NAMALWA (cell line): Measurements from ENCODE around the gene HIRIP3.

Experiments
- DNase-seq: peaks from one replicate; pipeline ENCODE4 v3.0.0-alpha.2; 2015; ENCODE audit warnings: low spot score

HIRIP3 gene

DNA sequence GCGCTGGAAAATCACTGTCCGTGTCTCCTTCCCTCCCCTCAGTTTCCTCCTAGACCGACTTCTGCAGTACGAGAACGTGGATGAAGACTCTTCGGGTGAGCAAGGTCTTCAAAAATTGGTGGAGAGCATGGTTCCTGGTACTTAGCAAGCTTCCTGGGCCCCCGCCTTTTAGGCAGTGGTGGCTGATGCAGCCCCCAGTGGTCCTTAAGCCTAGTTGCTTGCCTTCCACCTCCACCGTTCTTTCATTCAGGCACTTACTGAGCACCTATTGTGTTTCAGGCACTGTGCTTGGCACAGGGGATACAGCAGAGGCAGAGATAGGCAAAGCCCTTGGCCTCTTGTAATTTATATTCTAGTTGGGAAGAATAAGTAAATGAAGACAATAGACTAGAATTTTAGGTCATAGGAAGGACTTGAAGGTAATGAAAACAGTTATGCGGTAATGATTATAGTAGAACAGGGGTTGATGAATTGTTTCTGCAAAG, 1.4 kb upstream of the HIRIP3 start:
- DNase-seq, result peak; percentile 56

DNA sequence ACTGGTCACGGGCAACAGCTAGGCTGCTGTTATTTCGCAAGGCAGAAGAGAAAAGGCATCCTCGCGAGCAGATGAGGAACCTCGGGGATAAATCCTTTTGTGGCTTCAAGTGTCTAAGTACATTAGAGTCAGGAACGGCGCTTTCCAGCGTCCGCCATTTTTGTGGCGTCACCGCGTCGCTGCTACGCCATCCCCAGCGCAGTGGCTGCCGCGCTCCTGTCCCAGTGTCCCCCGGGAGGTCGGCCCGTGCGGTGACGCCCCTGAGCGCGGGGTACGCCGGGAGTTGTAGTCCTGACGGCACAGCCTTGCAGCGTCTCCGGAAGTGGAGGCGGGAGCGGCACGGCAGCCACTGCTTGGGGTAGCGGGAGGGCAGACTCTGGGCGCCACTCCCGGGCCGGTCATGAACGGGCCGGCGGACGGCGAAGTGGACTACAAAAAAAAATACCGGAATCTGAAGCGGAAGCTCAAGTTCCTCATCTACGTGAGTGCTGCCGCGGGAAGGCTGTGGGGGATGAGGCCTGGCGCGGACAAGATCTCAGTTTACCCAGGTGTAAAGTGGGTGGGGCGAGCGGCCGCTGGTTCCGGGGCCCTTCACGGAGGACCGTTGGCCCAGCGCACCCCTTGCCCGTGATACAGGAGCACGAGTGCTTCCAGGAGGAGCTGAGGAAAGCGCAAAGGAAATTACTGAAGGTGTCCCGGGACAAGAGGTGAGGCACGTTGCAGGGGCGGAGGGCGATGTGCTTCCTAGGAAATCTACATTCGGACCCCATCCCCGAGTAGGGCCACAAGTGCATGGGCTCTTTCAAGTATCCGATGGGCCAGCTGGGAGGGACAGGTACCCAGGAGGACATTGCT, 721 bp upstream of the HIRIP3 start, which contains the start of gene INO80E:
Gene INO80E, plus strand, starts transcription at position 331 of the 855 bp plus-strand sequence. Its CDS starts 70 bp downstream, at position 401.
- DNase-seq, result peak; percentile 98

DNA sequence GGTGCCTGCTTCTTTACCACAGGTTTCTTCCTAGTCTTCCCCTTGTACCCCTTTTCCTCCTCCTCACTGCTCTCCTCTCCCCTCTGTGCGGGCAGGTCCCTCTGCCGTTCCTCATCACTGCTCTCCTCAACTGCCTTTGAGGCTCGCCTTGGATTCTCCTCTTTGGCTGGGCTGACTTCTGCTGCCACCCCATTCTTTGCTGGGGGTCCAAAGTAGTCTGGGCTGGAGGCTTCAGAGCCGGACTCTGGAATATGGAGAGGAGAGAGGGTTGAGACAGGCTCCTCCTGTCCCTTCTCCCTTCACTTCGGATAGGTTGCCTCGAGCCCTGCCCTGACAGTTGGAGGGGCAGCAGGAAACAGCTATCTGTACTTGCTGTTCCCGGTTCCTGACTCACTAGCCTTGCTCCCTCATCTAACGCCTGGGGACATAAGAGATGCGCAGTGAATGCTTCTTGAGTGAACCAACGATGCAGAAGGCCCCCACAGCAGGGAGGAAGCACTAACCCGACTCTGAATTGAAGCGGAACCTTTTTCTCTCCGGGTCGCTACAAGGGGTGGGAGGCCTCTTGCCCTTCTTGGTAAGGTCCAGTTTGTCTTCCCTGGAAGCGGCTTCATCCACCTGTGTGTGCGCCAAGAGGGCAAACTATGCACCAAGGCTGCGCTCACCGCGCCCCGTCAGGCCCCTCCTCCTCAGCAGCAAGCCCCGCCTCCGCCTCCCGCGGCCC, 655 bp downstream of the HIRIP3 start:
- DNase-seq, result no peak

DNA sequence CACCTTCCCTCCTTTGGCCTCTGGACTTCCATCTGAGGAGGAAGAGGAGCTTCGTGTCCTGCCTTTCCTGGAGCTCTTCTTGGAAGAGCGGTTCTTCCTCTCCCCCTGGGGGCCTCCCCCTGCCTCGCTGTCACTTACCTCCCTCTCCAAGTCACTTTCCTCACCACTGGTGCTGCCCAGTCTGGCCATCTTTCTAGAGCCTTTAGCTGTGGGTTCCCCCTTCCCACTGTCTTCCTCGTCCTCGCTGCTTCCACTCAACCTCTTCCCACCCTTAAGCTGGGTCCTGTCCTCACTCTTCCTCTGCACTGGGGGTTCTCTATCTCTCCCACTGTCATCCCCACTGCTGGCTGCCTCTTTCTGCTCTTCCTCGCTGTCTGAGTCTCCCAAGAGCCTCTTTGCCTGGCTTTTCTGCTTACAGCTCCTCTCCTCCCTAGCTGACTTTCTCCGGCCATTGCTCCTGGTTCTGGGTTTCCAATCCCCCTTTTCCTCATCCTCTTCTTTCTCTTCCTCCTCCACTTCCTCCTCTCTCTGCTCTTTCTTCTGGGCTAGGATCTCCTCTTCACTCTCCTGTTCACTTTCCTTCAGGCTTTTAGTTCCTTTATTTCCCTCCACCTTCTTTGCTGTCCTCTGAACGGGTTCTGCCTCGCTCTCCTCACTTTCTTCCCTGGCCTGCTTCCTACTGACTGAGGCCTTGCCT, 1.4 kb downstream of the HIRIP3 start:
- DNase-seq, result no peak

DNA sequence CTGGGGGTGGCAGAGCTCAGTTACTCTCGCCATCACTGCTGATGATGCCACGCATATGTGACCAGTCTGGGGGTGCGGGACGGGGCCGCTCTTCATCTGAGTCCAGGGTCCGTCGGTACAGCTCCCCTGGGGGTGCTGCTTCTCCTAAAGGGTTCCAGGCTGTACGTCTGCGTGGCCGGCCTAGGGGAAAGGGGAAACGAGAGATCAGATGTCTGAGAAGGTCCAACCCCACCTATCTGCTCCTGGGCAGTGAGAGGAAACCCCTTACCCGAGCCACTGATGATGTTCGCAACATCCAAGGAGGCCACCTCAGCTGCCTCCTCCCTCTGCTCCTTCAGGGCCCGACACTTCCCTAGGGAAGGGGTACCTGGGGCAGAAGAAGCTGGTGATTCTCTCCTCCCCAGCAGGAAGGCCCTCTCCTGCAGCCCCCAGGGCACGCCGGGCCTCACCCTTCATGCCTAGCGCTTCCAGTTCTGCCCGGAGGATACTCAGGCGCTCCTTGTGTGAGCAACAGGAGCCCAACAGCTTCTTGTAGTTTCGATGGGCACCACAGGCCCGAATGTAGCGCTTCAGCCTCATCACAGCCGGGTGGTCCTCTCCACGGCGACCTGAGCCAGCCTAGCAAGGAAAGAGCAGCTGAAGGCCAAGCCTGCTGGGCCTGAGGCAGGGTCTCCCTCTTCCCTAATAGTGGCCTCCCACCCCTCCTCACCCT, 2.1 kb downstream of the HIRIP3 start:
- no peak for DNase-seq

DNA sequence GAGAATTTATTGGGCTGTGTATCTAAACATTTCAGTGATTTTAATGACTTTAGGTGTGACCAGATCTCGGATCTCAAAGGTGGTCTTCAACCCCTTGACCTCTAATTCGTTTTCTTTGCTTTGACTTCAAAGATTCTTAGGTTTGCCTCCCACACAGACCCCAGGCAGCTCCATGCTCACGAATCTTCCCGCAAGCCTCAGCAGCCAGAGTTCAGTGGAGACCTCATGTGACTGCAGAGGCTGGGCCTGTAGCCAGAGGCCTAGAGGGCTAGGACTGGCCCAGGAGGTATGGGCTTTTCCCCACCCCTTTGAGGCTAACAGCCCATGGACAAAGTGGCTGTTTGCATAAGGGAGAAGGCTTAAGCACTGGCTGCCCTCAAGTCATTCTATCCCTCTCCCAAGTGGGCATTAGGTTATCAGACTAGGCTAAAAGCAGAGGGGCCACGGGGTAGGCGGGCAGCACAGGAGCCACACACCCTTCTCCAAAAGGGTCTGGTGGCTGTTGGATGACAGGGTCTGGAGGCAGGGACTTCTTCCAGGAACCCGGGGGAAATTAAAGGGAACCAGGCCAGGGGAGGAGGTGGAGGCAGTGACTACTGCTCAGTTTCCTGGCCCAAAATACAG, 3.0 kb downstream of the HIRIP3 start:
- no peak for DNase-seq

DNA sequence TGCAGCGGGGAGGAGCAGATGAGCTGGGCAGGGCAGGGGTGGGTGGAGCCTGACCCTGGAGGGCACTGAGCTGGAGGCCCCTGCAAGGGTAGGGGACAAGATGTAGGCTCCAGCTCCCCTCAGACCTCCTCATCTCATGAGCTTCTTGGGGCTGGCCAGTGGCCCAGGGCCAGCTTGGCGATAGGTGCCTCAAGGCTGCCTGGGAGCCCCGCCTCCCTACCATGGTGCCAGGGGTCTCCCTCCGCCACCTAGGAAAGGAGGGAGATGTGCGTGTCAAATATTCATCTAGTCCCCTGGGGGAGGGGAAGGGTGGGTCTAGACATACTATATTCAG, 3.9 kb downstream of the HIRIP3 start:
- DNase-seq, result no peak

DNA sequence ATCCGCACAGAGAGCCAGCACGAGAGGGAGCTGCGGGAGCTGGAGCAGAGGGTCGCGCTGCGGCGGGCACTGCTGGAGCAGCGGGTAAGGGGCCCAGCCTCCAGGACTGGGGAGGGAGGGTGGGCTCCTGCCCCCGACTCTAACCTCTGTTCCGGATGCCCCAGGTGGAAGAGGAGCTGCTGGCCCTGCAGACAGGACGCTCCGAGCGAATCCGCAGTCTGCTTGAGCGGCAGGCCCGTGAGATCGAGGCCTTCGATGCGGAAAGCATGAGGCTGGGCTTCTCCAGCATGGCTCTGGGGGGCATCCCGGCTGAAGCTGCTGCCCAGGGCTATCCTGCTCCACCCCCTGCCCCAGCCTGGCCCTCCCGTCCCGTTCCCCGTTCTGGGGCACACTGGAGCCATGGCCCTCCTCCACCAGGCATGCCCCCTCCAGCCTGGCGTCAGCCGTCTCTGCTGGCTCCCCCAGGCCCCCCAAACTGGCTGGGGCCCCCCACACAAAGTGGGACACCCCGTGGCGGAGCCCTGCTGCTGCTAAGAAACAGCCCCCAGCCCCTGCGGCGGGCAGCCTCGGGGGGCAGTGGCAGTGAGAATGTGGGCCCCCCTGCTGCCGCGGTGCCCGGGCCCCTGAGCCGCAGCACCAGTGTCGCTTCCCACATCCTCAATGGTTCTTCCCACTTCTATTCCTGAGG, 4.4 kb downstream of the HIRIP3 start:
- DNase-seq, result no peak

DNA sequence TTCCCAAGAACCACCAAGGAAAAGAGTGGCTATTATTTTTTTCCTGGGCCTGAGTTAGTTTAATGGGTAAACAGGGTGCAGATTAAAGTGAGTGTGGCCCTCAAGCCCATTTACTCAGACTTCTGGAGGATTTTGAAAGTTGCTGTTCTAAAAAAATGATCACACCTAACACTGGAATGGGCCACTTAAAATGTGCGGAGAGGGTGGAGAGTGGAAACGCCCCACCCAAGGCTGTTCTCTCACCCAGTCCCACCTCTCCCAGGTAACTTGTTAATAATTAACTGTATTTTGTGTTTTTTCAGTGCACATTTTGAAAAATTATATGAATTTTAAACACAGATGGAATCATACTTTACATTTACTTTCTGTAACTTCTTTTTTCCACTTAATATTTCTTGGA, 5.4 kb downstream of the HIRIP3 start:
- DNase-seq, result no peak

DNA sequence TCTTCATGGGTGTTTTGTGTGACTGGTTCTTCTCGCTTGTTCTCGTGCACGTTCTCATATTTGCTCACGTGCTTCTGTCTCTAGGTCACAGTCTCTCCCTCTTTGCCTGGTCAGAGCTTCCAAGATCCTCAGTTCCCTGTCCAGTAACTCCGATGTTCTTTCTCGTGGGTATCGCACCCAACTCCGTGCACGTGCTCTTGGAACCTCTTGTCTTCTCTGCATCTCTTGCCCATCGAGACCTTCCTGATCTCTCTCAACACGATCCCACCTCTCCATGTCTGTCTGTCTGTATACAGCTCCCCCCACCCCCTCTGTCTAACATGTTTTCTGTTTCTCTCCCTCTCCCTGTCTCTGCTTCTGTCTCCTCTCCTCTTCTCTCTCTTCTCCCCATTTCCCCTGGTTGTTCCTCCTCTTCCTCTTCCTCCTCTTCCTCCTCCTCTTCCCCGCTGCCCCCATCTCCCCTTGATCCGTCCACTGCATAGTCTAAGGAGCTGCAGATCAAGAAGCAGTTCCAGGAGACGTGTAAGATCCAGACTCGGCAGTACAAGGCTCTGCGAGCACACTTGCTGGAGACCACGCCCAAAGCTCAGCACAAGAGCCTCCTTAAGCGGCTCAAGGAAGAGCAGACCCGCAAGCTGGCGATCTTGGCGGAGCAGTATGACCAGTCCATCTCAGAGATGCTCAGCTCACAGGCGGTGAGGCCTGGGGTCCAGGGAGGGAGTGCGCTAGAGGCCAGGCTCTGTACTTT, 6.1 kb downstream of the HIRIP3 start:
- DNase-seq, result no peak

DNA sequence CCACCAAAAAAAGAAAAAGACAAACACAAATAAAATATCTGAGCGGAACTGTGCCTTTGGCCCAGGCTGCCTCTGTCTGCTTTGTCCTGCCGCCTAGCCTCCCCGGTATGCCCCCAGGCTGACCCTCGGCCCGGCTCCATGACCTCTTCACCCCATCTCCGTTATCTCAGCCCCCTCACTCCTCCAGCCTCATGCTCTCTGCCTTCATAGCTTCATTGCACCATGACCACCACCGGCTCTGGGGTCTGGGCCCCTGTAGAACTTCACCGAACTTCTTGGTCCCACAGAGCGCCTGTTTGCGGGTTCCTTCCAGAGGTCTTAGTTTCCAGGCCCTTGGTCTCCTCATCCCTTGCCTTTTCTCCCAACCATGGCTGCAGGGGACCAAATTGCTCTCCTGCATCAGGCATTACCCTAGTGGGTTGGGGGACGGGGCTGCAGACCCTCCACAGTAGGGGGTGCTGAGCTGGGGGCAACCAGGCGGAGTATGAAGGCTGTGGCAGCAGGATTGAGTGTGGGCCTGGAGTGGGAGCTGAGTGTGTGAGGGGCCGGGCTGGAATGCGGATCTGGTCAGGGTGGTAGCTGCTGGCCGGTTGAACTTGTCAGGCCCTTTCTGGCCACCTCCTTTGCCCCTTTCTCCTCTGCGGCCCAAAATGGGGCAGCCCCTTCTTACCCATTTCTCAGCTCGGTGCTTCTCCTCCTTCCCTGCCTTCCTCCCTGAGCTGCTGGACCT, 6.9 kb downstream of the HIRIP3 start:
- no peak for DNase-seq

DNA sequence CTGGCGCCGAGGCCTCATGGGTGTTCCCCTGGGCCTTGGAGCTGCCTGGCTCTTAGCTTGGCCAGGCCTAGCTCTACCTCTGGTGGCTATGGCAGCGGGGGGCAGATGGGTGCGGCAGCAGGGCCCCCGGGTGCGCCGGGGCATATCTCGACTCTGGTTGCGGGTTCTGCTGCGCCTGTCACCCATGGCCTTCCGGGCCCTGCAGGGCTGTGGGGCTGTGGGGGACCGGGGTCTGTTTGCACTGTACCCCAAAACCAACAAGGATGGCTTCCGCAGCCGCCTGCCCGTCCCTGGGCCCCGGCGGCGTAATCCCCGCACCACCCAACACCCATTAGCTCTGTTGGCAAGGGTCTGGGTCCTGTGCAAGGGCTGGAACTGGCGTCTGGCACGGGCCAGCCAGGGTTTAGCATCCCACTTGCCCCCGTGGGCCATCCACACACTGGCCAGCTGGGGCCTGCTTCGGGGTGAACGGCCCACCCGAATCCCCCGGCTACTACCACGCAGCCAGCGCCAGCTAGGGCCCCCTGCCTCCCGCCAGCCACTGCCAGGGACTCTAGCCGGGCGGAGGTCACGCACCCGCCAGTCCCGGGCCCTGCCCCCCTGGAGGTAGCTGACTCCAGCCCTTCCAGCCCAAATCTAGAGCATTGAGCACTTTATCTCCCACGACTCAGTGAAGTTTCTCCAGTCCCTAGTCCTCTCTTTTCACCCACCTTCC, 7.9 kb downstream of the HIRIP3 start:
- DNase-seq, result no peak

DNA sequence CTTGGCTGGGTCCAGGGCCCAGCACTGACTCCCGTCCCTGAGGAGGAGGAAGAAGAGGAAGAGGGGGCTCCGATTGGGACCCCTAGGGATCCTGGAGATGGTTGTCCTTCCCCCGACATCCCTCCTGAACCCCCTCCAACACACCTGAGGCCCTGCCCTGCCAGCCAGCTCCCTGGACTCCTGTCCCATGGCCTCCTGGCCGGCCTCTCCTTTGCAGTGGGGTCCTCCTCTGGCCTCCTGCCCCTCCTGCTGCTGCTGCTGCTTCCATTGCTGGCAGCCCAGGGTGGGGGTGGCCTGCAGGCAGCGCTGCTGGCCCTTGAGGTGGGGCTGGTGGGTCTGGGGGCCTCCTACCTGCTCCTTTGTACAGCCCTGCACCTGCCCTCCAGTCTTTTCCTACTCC, 8.5 kb downstream of the HIRIP3 start:
- DNase-seq, result no peak

DNA sequence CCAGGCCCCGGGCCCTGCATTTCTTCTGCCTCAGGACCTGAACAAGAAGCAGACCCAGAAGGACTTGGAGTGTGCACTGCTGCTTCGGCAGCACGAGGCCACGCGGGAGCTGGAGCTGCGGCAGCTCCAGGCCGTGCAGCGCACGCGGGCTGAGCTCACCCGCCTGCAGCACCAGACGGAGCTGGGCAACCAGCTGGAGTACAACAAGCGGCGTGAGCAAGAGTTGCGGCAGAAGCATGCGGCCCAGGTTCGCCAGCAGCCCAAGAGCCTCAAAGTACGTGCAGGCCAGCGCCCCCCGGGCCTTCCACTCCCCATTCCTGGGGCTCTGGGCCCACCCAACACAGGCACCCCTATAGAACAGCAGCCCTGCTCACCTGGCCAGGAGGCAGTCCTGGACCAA, 9.2 kb downstream of the HIRIP3 start:
- no peak for DNase-seq

DNA sequence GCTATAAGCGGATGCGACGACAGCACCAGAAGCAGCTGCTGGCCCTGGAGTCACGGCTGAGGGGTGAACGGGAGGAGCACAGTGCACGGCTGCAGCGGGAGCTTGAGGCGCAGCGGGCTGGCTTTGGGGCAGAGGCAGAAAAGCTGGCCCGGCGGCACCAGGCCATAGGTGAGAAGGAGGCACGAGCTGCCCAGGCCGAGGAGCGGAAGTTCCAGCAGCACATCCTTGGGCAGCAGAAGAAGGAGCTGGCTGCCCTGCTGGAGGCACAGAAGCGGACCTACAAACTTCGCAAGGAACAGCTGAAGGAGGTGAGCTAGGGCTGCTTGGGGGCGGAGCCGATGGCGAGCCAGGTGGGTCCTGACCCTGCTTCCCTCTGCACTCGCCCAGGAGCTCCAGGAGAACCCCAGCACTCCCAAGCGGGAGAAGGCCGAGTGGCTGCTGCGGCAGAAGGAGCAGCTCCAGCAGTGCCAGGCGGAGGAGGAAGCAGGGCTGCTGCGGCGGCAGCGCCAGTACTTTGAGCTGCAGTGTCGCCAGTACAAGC, 10.1 kb downstream of the HIRIP3 start:
- DNase-seq, result no peak

DNA sequence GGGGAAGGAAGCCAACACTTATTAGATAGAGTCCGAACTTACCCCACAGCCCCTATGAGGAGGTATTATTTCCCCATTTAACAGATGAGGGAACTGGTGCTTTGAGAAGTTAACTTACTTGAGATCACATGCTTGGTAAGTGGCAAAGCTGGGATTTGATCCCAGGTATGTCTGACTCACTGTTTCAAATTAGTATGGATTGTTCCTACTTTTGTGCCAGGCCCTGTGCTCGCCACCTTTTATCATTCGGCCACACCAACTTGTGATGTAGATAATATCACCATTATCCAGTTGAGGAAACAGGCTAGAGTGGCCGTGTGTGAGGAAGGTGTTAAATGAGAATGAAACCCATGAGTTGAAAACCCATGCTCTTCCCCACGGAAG, 10.7 kb downstream of the HIRIP3 start:
- no peak for DNase-seq

DNA sequence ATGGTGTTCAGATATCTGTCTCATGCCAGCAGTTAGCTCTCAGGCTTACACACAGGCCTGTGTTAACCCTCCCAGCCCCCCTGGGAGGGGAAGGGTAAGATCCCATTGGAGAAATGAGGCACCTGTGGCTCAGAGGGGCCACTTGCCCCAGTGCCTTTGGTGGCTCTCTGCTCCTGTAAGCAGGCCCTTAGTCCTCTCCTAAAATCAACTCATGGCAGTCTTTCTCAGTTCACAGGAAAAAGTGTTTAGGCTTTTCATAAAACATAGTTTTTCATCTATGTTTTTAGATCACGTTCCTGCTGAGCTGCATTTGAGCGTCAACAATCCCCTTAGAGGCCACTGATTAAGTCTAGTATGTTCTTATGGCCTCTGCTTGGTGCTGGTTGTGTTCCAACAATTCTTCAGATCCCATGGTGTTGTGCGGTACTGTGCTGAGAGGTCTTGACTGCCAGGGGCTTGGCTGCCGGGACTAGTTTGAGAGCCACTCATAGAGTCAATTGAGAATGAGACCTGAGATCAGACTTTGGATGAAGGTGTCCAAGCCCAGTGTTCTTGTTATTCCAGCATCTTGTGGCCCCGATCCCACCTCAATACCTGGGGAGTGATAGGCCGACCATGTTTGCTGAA, 11.2 kb downstream of the HIRIP3 start:
- DNase-seq, result no peak
